ENCODE measurements around the gene KIRREL3.

Gene KIRREL3

DNA sequence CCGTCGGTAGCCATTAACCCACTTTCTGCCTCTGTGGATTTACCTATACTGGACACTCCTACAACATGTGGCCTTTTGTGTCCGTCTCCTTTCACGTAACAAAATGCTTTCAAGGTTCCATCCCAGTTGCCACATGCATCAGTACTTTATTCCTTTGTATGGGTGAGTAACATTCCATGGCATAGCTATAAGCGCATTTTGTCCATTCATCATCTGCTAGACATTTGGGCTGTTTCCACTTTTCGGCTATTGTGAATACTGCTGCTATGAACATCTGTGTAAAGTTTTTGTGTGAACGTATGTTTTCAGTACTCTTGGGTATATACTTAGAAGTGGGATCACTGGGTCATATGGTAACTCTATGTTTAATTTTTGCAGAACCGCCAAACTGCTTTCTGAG lies 387.9 kb downstream of the KIRREL3 start:
- DNase-seq (ENCODE audit: insufficient read length, low spot score) (no peak), FAIRE-seq (no peak)
- TF ChIP-seq POLR2A (IDR thresholded peaks at IDR 0.05; ENCODE audit: low read depth, low read length), result no peak

DNA sequence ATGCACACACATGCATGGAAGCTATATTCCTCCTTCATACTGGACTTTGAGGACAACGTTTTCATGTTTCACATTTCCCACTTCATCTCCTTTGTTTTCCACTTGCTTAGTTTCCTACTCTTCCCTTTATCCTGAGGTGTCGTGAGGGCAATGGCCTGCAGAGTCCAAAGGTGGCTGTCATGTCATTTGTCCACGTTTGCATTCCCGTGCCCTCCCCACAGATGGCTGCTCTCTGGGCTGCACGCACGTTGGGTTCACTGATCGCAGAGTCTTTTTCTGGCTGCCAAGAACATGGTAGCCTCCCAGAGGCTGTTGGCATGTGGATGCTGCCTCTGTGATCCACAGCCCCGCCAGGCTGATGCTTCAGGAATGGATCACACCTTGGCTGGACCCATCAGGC lies 389.1 kb downstream of the KIRREL3 start:
- DNase-seq (ENCODE audit: insufficient read length, low spot score) (no peak), FAIRE-seq (no peak)
- TF ChIP-seq POLR2A (IDR thresholded peaks at IDR 0.05; ENCODE audit: low read depth, low read length), result no peak

DNA sequence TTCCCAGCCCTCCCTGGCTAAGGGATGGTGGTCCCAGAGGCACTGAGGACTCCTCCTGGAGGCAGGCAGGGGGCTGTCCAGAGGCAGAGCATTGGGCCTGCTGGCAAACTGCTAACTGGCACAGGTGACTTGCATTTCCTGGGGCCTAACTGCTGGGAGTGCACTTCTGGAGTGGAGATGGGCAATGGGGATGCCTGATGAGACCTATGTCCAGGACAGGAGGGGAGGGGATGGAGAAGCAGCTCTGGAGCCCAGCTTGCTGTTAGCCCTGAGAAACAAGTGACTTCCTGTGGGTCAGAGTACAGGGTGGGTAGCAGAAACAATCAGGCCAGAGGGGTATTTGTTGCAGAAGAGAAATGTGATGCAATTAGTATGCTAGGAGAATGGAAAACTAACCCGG lies 391.9 kb downstream of the KIRREL3 start:
- DNase-seq (ENCODE audit: insufficient read length, low spot score) (no peak), FAIRE-seq (no peak)

DNA sequence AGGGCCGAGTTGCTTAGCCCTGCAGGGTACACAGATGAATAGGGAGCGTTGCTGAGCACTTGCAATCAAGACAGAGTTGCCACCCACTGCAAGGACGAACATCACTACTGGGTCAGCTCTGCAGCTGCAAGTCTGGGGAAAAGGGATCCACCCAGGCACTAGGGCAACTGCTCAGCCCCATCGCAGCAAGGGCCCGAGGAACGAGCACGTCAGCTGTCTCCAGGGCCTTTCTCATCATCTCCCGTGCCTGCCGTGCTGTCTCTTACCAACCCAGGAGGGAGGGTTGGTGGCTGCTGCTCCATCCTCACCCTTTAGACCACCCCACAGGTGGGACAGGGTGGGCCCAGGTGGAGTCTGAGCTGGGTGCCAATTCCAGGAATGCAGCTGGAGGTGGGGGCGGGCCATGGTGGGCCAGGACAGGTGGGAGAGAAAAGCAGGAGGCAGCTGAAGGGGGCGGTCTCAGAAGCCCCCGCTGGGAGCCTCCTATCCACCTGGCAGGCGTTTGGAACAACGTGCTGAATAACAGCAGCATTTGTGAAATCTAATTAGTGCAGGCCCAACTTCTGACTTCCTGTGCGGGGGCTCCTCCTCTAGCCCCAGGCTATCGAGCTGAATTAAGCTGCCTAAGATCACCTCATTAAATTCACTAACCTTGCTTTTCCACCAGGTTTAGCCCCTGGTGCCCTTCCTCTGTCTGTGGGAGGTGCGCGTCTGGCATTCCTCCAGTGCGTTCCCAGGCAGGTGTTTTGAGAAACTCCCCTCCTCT lies 392.6 kb downstream of the KIRREL3 start:
- DNase-seq (ENCODE audit: insufficient read length, low spot score) (no peak), FAIRE-seq (no peak)
- TF ChIP-seq POLR2A (IDR thresholded peaks at IDR 0.05; ENCODE audit: low read depth, low read length), result no peak

More for the DNA sequence above, 391.9 kb downstream of the KIRREL3 start:
- no peak for TF ChIP-seq POLR2A (IDR thresholded peaks at IDR 0.05; ENCODE audit: low read depth, low read length)

DNA sequence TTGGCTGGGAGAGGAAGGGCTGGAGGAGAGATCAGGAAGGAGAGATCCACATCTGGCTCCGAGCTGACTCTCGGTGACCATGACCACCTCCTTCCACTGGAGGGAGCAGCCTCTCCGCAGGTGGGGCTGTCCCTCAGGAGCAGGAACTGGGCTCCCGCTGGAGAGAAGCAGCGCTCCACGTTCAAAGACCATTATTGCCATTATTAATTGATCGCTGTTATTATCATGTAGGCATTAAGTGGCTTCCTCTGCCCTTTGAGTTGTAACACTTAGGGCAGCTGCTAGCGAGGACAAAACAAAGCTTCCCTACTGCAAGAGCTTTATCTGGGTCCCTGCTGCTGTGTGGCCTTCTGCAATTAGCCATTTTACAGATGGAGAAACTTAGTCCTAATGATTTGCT lies 393.2 kb downstream of the KIRREL3 start:
- no peak for TF ChIP-seq POLR2A (IDR thresholded peaks at IDR 0.05; ENCODE audit: low read depth, low read length)
- FAIRE-seq, result peak; percentile 76
- DNase-seq (ENCODE audit: insufficient read length, low spot score), result peak; percentile 49

DNA sequence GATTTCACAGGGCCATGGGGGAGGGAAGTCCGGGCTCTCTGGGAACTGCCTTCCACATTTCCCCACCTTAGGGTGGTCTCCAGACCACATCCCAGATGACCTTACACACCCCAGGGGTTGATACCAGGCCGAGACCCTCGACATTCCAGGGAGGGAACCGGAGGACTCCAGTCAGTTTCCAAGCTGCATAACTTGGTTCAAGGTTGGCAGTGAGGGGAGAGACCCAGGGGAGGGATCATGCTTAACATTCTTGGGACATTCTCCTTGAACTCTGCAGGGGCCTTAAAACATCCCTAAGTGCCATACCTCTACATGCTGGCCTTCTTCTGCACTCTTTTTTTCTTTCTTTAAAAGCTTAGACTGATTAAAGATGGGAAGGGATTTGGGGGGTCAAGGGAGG lies 394.1 kb downstream of the KIRREL3 start:
- no peak for TF ChIP-seq POLR2A (IDR thresholded peaks at IDR 0.05; ENCODE audit: low read depth, low read length)
- FAIRE-seq (no peak), DNase-seq (ENCODE audit: insufficient read length, low spot score) (no peak)

DNA sequence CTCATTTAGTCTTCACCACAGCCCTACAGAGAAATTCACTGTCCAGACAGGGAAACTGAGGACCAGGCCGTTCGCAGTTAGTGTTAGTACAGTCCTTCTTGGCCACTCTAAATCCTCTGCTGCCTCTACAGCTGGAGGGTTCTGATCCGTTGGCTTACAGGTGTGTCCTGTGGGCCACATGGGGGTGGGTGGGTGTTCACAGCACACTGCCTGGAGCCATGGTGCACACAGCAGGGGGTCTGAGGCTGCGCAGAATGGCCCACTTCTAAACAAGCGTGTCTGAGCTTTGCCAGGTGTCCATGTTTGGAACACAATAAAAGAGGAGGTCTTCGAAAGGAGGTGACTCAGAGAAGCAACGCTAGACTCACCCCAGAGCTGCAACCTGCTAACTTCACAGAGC lies 396.1 kb downstream of the KIRREL3 start:
- no peak for TF ChIP-seq POLR2A (IDR thresholded peaks at IDR 0.05; ENCODE audit: low read depth, low read length)
- no peak for FAIRE-seq
- no peak for DNase-seq (ENCODE audit: insufficient read length, low spot score)

DNA sequence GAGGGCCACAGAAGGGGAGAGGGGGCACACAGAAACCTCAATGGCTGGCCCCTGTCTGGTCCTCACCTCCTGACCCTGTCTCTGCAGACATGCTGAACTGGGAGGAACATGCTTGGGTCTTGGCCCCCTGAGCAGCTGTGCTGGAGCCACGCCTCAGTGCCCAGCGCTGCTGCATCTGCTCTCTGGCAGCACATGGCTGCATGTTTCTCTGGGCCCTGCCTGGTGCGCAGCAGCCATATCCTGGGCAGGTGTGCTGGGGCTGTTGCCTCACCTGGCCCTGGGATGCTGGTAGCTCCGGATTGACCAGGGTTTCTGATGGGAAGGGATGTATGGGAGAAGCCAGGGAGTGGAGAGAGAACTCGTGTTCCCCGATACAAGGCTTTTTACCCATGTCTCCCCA lies 397.1 kb downstream of the KIRREL3 start:
- DNase-seq (ENCODE audit: insufficient read length, low spot score) (no peak), FAIRE-seq (no peak)
- no peak for TF ChIP-seq POLR2A (IDR thresholded peaks at IDR 0.05; ENCODE audit: low read depth, low read length)

DNA sequence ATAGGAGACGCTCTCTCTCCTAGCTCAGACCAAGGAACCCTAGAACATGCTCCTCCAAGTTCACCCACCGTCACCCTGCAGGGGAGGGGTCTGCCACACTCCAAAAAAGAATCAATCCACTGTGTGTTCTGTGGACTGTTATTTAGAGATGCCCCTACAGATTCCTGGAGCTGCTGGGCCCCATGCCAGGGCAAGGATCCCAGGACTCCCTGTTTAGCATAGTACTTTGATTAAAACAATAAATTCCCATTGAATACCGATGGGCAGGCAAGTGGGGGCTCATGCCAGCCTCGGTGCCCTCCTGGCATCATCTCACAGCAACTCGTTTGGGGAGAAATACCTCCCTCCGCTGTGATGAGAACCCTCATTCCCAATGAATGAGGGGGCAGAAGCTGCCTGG lies 397.6 kb downstream of the KIRREL3 start:
- no peak for FAIRE-seq
- TF ChIP-seq POLR2A (IDR thresholded peaks at IDR 0.05; ENCODE audit: low read depth, low read length), result no peak
- no peak for DNase-seq (ENCODE audit: insufficient read length, low spot score)

DNA sequence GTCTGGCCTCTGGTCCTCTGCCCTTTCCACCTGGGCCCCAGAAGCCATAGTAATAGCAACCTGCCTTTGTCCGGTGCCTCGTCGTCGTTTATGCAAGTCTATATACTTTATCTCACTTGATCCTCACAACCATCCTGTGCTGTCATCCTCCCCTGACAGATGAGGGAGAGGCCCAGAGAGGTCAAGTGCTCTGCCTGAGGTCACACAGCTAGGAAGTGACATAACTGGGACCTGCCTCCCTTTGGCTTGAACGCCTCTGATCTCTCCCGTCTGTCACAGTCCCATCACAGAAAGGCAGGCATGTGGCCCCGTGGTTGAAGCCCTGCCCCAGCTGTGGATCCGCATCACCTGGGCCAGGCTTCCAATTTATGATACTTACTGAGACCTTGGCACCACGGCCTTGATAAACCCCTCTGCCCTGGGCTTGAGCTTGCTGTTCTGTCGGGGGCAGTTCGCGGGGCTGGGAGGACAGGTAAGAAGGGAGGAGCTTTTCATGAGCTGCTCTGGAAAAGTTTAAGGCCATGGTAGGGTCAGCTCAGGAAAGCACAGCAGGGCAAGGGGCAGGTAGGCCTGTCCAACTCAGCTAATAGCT lies 398.1 kb downstream of the KIRREL3 start:
- TF ChIP-seq POLR2A (IDR thresholded peaks at IDR 0.05; ENCODE audit: low read depth, low read length), result no peak
- no peak for FAIRE-seq
- no peak for DNase-seq (ENCODE audit: insufficient read length, low spot score)

DNA sequence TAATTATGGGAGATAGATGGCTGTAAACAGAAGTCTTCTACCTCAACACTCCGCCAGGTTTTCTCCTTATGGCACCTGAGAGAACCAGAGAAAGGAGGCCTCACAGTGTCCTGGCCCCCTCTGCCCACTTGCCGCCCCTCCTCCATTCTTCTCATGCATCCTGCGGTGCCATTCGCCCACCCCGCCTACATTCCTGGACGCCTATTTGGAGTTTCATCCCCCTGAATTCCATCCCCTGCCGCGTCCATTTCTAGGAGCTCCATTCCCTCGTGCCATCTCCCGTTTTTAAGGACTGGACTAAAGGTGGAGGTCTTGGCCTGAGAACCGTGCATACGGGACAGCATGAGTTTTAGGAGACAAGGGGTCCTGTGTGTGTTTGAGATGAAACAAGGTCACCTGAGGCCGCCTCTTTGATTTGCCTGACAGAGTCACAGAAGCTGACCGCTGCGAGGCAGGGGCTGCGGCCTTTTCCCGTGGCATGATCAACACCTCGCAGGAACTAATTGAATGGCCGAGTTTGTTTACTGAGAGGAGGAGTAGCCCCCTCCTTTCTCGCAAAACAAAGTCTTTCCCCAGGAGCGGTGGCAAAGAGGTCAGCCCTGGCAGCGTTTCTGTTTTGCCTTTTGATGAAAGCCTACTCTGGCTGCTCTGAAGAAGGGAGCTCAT lies 398.9 kb downstream of the KIRREL3 start:
- FAIRE-seq (no peak), DNase-seq (ENCODE audit: insufficient read length, low spot score) (no peak)
- TF ChIP-seq POLR2A (IDR thresholded peaks at IDR 0.05; ENCODE audit: low read depth, low read length), result no peak

DNA sequence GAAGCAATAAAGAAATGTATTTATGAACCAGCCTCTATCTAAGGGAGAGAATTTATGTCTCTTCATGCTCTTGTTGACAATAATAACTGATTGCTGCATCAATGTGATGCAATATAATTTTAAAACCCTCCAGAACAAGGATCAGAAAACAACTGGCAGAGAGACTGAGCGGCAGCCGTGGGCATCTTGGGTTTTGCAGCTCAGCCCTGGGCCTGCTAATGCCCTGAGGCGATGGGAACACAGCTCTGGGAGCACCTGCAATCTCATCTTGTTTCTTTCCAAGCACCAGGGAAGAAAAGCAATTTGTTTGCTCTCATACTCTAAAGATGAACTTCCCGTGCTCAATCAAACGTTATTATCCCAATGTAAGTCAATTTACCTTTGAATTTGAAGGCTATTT lies 399.4 kb downstream of the KIRREL3 start:
- DNase-seq (ENCODE audit: insufficient read length, low spot score), result no peak
- FAIRE-seq, result no peak
- TF ChIP-seq POLR2A (IDR thresholded peaks at IDR 0.05; ENCODE audit: low read depth, low read length), result no peak

DNA sequence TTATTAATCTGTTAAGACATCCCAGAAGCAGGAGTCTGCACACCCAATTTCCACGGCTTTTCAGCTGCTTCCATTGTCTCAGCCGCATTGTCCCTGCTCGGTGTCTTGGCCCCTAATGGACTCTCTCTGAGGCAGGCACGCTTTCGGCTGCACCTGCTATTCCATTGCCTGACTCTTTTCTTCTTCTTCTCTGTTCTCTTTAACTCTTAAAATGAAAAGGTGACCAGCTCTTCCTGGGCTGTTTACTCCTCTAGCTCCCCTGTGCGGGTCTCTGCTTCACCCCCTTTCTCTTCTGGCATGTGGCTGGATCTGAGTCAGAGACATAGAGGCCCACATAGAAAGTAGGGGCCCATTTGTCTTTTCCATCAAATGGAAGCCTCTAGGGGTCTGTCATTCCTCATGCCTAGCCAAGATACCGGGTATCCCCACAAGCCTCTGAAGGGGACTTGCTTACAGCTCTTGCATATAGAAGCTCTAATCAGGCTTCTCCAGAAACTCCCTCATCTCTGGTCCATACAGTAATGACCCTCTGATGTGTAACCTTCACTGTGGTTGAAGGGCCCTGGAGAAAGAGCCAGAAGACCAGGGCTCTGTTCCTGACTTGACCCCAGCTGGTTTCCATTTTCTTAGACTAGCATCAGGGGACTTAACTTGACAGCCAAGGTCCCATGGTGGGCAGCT lies 401.2 kb downstream of the KIRREL3 start:
- DNase-seq (ENCODE audit: insufficient read length, low spot score) (no peak), FAIRE-seq (no peak)
- no peak for TF ChIP-seq POLR2A (IDR thresholded peaks at IDR 0.05; ENCODE audit: low read depth, low read length)
